ENCODE measurements around the gene CSH2.
"Not testable (repeated sequence)": the region's sequence is repeated elsewhere in the genome, so short reads cannot be mapped to it uniquely, and the experiment has no call there.

GRCh38 chr17:63889026-63889848 lies 15.8 kb upstream of the CSH2 start:
- TF ChIP-seq, protein P1, sequence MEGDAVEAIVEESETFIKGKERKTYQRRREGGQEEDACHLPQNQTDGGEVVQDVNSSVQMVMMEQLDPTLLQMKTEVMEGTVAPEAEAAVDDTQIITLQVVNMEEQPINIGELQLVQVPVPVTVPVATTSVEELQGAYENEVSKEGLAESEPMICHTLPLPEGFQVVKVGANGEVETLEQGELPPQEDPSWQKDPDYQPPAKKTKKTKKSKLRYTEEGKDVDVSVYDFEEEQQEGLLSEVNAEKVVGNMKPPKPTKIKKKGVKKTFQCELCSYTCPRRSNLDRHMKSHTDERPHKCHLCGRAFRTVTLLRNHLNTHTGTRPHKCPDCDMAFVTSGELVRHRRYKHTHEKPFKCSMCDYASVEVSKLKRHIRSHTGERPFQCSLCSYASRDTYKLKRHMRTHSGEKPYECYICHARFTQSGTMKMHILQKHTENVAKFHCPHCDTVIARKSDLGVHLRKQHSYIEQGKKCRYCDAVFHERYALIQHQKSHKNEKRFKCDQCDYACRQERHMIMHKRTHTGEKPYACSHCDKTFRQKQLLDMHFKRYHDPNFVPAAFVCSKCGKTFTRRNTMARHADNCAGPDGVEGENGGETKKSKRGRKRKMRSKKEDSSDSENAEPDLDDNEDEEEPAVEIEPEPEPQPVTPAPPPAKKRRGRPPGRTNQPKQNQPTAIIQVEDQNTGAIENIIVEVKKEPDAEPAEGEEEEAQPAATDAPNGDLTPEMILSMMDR (conservative IDR thresholded peaks at IDR 0.05; ENCODE audit: low read depth, low read length), result peak; percentile 52
- not testable (repeated sequence) for TF ChIP-seq EZH2 (IDR thresholded peaks at IDR 0.05; ENCODE audit: borderline replicate concordance, low read depth, low read length, poor library complexity, severe bottlenecking)
